ENCODE data around the gene CD59. TPM values are rescaled to one million over a fixed set of nuclear protein-coding genes. Genes with fewer than 3 reads are reported as not detected.

The CD59 gene
- polyA plus RNA-seq, 1 experiment, result 1,182 TPM

DNA sequence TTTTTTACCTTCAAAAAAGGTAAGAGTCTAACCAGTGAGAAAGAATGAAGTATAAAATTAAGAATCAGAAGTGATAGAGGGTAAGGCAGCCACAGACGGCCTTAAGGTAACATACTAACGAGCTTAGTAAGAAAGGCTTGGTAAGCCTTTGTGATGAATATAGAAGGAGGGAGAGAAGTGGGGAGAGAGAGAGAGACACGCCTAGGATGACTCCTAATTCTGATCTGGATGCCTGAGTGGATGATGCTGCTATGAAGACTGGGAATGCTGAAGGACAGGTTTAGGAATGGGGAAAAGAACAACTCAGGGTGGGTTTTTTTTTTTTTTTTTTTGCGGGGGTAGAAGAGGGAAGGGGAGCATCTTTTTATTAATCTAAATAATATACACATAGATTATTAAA is 33.3 kb upstream of the CD59 start:
- no peak overlapping the region for H3K4me3 ChIP-seq (ENCODE audit: low read depth, low read length)
- CTCF ChIA-PET, result interaction anchor here (0.5 kb wide), 1 partner anchor 33 kb away, joined by 6 read pairs; the partner anchor contains the start of gene CD59
- H3K27me3 ChIP-seq (ENCODE audit: control insufficient read depth, insufficient read depth, low read length), result no peaks in the 10 kb centered on the region
- TF ChIP-seq, protein P1, sequence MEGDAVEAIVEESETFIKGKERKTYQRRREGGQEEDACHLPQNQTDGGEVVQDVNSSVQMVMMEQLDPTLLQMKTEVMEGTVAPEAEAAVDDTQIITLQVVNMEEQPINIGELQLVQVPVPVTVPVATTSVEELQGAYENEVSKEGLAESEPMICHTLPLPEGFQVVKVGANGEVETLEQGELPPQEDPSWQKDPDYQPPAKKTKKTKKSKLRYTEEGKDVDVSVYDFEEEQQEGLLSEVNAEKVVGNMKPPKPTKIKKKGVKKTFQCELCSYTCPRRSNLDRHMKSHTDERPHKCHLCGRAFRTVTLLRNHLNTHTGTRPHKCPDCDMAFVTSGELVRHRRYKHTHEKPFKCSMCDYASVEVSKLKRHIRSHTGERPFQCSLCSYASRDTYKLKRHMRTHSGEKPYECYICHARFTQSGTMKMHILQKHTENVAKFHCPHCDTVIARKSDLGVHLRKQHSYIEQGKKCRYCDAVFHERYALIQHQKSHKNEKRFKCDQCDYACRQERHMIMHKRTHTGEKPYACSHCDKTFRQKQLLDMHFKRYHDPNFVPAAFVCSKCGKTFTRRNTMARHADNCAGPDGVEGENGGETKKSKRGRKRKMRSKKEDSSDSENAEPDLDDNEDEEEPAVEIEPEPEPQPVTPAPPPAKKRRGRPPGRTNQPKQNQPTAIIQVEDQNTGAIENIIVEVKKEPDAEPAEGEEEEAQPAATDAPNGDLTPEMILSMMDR (IDR thresholded peaks at IDR 0.05; ENCODE audit: low read depth, low read length), result no peak
- POLR2A ChIA-PET, result no interaction called here
- DNase-seq (ENCODE audit: low read depth, low spot score), result no peak
- H3K27ac ChIP-seq (ENCODE audit: low read depth, low read length), result no peak overlapping the region
- no peaks in the 10 kb centered on the region for H3K9me3 ChIP-seq (ENCODE audit: control insufficient read depth, insufficient read depth, low read length)

DNA sequence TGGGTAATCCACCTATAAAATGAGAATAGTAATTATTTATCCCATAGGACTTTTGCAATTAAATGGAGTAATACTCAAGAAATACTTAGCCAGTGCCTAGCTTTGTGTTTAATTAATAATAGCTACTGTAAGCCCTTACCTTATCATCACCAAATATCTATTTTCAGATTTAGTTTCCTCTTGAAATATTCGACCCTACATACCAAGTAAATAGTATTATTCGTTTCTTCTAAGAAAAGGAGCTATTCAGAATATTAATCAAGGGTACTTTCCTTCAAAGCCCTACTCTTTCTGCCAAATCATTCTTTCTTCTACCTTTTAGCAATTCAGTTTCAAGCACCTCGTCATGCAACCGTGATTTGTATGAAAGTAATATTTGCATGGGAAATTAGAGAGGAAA is 31.4 kb upstream of the CD59 start:
- no peaks in the 10 kb centered on the region for H3K27me3 ChIP-seq (ENCODE audit: control insufficient read depth, insufficient read depth, low read length)
- H3K4me3 ChIP-seq (ENCODE audit: low read depth, low read length), result no peak overlapping the region
- CTCF ChIA-PET, result interaction anchor here (0.5 to 1.6 kb wide), 2 partner anchors 40 to 1978 kb away, joined by 4 to 9 read pairs; no protein-coding TSS in a partner anchor
- H3K9me3 ChIP-seq (ENCODE audit: control insufficient read depth, insufficient read depth, low read length), result no peaks in the 10 kb centered on the region
- no peak overlapping the region for H3K27ac ChIP-seq (ENCODE audit: low read depth, low read length)
- TF ChIP-seq, protein P1 (IDR thresholded peaks at IDR 0.05; ENCODE audit: low read depth, low read length), result no peak
- POLR2A ChIA-PET, result no interaction called here
- DNase-seq (ENCODE audit: low read depth, low spot score), result no peak

DNA sequence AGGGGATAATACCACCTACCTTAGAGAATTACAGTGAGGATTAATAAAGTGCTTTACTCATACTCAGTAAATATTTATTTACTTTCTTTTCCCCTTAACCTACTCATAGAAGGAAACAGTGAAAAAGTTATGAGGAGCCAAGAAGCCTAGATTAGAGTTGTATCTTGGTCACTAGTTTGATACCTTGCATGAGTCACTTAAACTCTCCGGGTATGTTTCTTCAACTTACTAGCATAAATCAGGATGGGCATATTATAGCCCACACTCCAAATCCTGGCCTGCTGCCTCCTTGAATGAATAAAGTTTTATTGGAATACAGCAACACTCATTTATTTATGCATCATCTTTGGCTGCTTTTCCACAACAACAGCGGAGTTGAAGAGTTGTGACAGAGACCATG is 29.9 kb upstream of the CD59 start:
- H3K27ac ChIP-seq (ENCODE audit: low read depth, low read length), result no peak overlapping the region
- ChIA-PET POLR2A (no interaction called here), CTCF (no interaction called here)
- H3K4me3 ChIP-seq (ENCODE audit: low read depth, low read length), result no peak overlapping the region
- no peak for DNase-seq (ENCODE audit: low read depth, low spot score)
- H3K27me3 ChIP-seq (ENCODE audit: control insufficient read depth, insufficient read depth, low read length), result no peaks in the 10 kb centered on the region
- H3K9me3 ChIP-seq (ENCODE audit: control insufficient read depth, insufficient read depth, low read length), result no peaks in the 10 kb centered on the region
- TF ChIP-seq, protein P1 (IDR thresholded peaks at IDR 0.05; ENCODE audit: low read depth, low read length), result no peak

DNA sequence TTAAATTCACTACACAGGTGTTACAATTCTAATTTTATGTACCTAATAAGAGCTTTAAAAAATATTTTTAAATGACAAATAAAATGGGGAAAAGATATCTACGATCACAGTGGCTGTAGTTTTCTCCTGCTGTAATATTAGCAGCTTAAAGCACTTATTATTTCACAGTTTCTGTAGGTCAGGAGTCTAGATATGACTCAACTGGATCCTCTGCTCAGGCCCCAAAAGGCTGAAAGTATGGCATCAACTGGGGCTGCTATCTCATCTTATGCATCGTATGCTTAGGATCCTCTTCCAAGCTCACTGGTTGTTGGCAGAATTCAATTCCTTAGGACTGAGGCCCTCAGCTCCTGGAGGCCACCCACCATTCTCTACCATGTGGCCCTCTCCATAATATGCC is 25.2 kb upstream of the CD59 start:
- no peak for DNase-seq (ENCODE audit: low read depth, low spot score)
- no peak overlapping the region for H3K27ac ChIP-seq (ENCODE audit: low read depth, low read length)
- ChIA-PET CTCF (interaction anchor here (1.2 kb wide), 1 partner anchor 19 kb away, joined by 5 read pairs; no protein-coding TSS in a partner anchor), POLR2A (no interaction called here)
- TF ChIP-seq, protein P1 (IDR thresholded peaks at IDR 0.05; ENCODE audit: low read depth, low read length), result no peak
- H3K27me3 ChIP-seq (ENCODE audit: control insufficient read depth, insufficient read depth, low read length), result no peaks in the 10 kb centered on the region
- no peak overlapping the region for H3K4me3 ChIP-seq (ENCODE audit: low read depth, low read length)
- no peaks in the 10 kb centered on the region for H3K9me3 ChIP-seq (ENCODE audit: control insufficient read depth, insufficient read depth, low read length)

DNA sequence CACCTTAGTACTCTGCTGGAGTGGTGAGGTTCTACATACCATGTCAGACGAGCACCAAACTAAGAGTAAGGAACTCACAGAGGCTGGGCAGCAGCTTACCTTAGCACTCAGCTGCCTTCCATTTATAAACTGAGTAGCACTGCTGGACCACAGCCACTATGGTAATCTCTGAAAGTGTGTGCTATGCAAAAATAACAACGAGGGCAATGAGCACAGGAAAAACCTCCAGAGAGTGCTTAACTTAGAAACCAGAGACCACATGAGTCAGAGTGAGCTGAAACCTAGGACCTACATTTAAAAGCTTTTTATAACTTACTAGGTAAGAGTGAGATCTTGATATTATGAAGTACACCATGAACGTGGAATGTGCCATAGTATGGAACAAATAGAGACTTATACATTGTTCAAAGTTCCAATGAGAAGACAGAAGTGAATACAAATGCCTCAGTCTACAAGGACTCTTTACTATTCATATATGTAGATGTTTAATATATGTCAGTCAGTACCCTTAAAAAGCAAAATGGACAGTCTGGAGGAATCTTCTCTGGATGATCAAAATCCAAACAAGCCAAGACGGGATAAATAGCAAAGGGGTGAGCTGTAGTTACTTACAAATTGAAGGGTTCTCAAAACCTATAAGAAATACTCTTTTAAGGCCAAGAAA is 17.2 kb upstream of the CD59 start:
- CTCF ChIA-PET, result interaction anchor here (1.3 to 1.9 kb wide), 3 partner anchors 11 to 53 kb away, joined by 3 to 7 read pairs (median 4); partner anchors contain the start of gene C11orf91
- no peaks in the 10 kb centered on the region for H3K9me3 ChIP-seq (ENCODE audit: control insufficient read depth, insufficient read depth, low read length)
- no peak overlapping the region for H3K4me3 ChIP-seq (ENCODE audit: low read depth, low read length)
- no peak overlapping the region for H3K27ac ChIP-seq (ENCODE audit: low read depth, low read length)
- POLR2A ChIA-PET, result interaction anchor here (1.0 kb wide), 1 partner anchor 411 kb away, joined by 11 read pairs; no protein-coding TSS in a partner anchor
- DNase-seq (ENCODE audit: low read depth, low spot score), result peak; percentile 30
- TF ChIP-seq, protein P1 (IDR thresholded peaks at IDR 0.05; ENCODE audit: low read depth, low read length), result no peak
- H3K27me3 ChIP-seq (ENCODE audit: control insufficient read depth, insufficient read depth, low read length), result no peaks in the 10 kb centered on the region

Data from AG04450 (cell line).